Stimulated activated naive B cell treated with anti-CD40 and anti-IgM and Interleukin-4, amounts not matched to agents 10 μg/mL and 1 μg/mL and 100 μg/mL, for 72 hours (primary cell): ENCODE results near the gene PGD.
"Not testable (repeated sequence)": the region's sequence is repeated elsewhere in the genome, so short reads cannot be mapped to it uniquely, and the experiment has no call there.

Source experiments
- ATAC-seq, 2 donors: fragments of 150-1000 bp; cut with Tn5 transposase; replicated peaks; 2 replicates each; pipeline ENCODE4 v1.10.0; 2021; ENCODE audit warnings: moderate library complexity in 1 of 2
- DNase-seq: peaks from one replicate; pipeline ENCODE4 v3.0.0; 2021
- H3K27ac Mint-ChIP-seq: one replicate; pipeline ENCODE4 v1.8.0; 2022; ENCODE audit warnings: mild to moderate bottlenecking, mixed read lengths
- H3K27me3 Mint-ChIP-seq, 2 donors: one replicate each; pipeline ENCODE4 v1.8.0; 2022; ENCODE audit warnings: mixed read lengths in 2 of 2
- H3K36me3 Mint-ChIP-seq, 2 donors: one replicate each; pipeline ENCODE4 v1.8.0; 2022; ENCODE audit warnings: mixed read lengths in 2 of 2, mild to moderate bottlenecking in 1 of 2
- H3K4me1 Mint-ChIP-seq, 2 donors: one replicate each; pipeline ENCODE4 v1.8.0; 2022; ENCODE audit warnings: mixed read lengths in 2 of 2, mild to moderate bottlenecking in 1 of 2
- H3K4me3 Mint-ChIP-seq, 2 donors: one replicate each; pipeline ENCODE4 v1.8.0; 2022; ENCODE audit warnings: mild to moderate bottlenecking in 2 of 2, mixed read lengths in 2 of 2, moderate library complexity in 1 of 2
- H3K9me3 Mint-ChIP-seq, 2 donors: one replicate each; pipeline ENCODE4 v1.8.0; 2022; ENCODE audit warnings: mixed read lengths in 2 of 2, mild to moderate bottlenecking in 1 of 2

The PGD gene

GRCh38 chr1:10418741-10419140 lies 19.9 kb downstream of the PGD start:
- peaks cover 5 to 15% of the 10 kb centered on the region in 2 donors for H3K4me1 Mint-ChIP-seq
- H3K27me3 Mint-ChIP-seq, DNase-seq, H3K4me3 Mint-ChIP-seq, ATAC-seq, H3K9me3 Mint-ChIP-seq, H3K27ac Mint-ChIP-seq: not testable (repeated sequence)
- peaks cover 50 to 63% of the 10 kb centered on the region in 2 donors for H3K36me3 Mint-ChIP-seq

DNA sequence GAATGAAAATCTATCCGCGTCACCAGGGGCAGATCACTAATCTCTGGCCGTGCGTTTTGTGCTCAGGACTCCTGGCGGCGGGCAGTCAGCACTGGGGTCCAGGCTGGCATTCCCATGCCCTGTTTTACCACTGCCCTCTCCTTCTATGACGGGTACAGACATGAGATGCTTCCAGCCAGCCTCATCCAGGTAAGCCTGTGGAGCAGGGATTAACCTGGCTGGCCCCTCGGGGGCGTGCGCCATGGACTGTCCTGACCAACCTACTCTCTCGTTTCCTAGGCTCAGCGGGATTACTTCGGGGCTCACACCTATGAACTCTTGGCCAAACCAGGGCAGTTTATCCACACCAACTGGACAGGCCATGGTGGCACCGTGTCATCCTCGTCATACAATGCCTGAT lies 20.5 kb downstream of the PGD start:
- H3K4me3 Mint-ChIP-seq, result no peak overlapping the region
- H3K9me3 Mint-ChIP-seq, result no peaks in the 10 kb centered on the region
- DNase-seq (no peak), ATAC-seq (no peak)
- H3K36me3 Mint-ChIP-seq, result peaks cover 48 to 58% of the 10 kb centered on the region in 2 donors
- H3K4me1 Mint-ChIP-seq, result peaks cover 5 to 12% of the 10 kb centered on the region in 2 donors
- H3K27ac Mint-ChIP-seq, result peak overlapping the region; percentile 51
- H3K27me3 Mint-ChIP-seq, result no peaks in the 10 kb centered on the region

DNA sequence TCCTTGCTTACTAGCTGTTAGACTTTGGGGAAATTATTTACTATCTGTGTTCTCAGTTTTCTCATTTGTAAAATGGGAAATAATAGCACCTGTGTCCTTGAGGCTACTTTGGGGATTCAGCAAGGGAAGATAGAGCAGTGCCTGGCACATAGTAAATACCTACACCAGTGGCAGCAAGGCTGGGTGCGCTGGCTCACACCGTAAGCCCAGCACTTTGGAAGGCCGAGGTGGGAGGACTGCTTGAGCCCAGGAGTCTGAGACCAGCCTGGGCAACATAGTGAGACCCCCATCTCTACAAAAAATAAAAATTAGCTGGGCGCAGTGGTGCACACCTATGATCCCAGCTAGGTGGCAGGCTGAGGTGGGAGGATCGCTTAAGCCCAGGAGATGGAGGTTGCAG lies 22.8 kb downstream of the PGD start:
- Mint-ChIP-seq H3K4me1 (no peaks in the 10 kb centered on the region), H3K36me3 (peaks cover 32 to 39% of the 10 kb centered on the region in 2 donors), H3K9me3 (no peaks in the 10 kb centered on the region), H3K27ac (peak overlapping the region; percentile 5), H3K27me3 (no peaks in the 10 kb centered on the region), H3K4me3 (no peak overlapping the region)
- DNase-seq, result no peak
- ATAC-seq, result no peak

- H3K27ac Mint-ChIP-seq, result no peak overlapping the region
- ATAC-seq (no peak), DNase-seq (no peak)
- H3K27me3 Mint-ChIP-seq, result no peaks in the 10 kb centered on the region
- H3K4me1 Mint-ChIP-seq, result peaks cover 2 to 6% of the 10 kb centered on the region in 2 donors
- no peaks in the 10 kb centered on the region for H3K9me3 Mint-ChIP-seq
- no peak overlapping the region for H3K4me3 Mint-ChIP-seq
- H3K36me3 Mint-ChIP-seq, result peaks cover 18 to 19% of the 10 kb centered on the region in 2 donors
Observed at GRCh38 chr1:10424034-10424433, 25.2 kb downstream of the PGD start.

- peaks cover 2 to 8% of the 10 kb centered on the region in 2 donors for H3K4me1 Mint-ChIP-seq
Observed at GRCh38 chr1:10424651-10425050, 25.8 kb downstream of the PGD start.

DNA sequence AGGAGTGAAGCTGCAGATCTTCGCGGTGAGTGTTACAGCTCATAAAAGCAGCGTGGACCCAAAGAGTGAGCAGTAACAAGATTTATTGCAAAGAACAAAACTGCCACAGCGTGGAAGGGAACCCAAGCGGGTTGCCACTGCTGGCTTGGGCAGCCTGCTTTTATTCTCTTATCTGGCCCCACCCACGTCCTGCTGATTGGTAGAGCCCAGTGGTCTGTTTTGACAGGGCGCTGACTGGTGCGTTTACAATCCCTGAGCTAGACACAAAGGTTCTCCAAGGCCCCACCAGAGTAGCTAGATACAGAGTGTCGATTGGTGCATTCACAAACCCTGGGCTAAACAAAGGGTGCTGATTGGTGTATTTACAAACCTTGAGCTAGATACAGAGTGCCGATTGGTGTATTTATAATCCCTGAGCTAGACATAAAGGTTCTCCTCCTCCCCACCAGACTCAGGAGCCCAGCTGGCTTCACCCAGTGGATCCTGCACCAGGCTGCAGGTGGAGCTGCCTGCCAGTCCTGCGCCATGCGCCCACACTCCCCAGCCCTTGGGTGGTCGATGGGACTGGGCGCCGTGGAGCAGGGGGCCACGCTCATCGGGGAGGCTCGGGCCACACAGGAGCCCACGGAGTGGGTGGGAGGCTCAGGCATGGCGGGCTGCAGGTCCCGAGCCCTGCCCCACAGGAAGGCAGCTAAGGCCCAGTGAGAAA lies 27.1 kb downstream of the PGD start:
- not testable (repeated sequence) for DNase-seq, H3K27me3 Mint-ChIP-seq, H3K36me3 Mint-ChIP-seq, H3K4me3 Mint-ChIP-seq, H3K9me3 Mint-ChIP-seq, ATAC-seq, H3K27ac Mint-ChIP-seq
- H3K4me1 Mint-ChIP-seq, result peaks cover 6 to 17% of the 10 kb centered on the region in 2 donors

More at GRCh38 chr1:10424651-10425050, 25.8 kb downstream of the PGD start:
- no peaks in the 10 kb centered on the region for H3K9me3 Mint-ChIP-seq
- peaks cover 13 to 14% of the 10 kb centered on the region in 2 donors for H3K36me3 Mint-ChIP-seq
- DNase-seq (no peak), ATAC-seq (no peak)
- H3K27ac Mint-ChIP-seq, result no peak overlapping the region
- no peak overlapping the region for H3K4me3 Mint-ChIP-seq
- H3K27me3 Mint-ChIP-seq, result no peaks in the 10 kb centered on the region

- not testable (repeated sequence) for ATAC-seq, DNase-seq, H3K9me3 Mint-ChIP-seq, H3K27ac Mint-ChIP-seq, H3K36me3 Mint-ChIP-seq, H3K27me3 Mint-ChIP-seq, H3K4me3 Mint-ChIP-seq
- H3K4me1 Mint-ChIP-seq, result peaks cover 11 to 22% of the 10 kb centered on the region in 2 donors
Observed at GRCh38 chr1:10426535-10426848, 27.6 kb downstream of the PGD start.

DNA sequence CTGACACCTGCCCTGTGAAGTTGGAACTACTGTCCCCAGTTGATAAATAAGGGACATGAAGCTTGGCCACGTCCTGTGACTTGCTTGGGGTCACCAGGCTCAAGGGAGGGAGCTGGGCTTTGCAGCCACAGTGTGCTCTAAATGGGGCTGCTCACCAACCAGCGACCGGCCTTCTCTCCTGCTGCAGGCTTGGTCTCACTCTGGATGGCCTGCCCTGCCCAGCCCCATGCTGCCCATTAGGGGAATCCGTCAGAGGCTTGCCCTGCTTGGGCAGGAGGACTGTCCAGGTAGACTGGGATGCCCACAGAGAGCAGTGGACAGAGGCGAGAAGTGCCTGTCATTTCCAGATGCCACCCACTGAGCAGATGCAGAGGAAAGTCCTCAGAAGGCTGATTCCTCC lies 30.1 kb downstream of the PGD start:
- H3K27ac Mint-ChIP-seq, result peak overlapping the region; percentile 42
- ATAC-seq (no peak), DNase-seq (no peak)
- H3K4me3 Mint-ChIP-seq, result no peak overlapping the region
- H3K27me3 Mint-ChIP-seq, result no peaks in the 10 kb centered on the region
- H3K36me3 Mint-ChIP-seq, result peaks cover 0 to 1% of the 10 kb centered on the region in 2 donors
- H3K4me1 Mint-ChIP-seq, result peaks cover 22 to 37% of the 10 kb centered on the region in 2 donors
- no peaks in the 10 kb centered on the region for H3K9me3 Mint-ChIP-seq

DNA sequence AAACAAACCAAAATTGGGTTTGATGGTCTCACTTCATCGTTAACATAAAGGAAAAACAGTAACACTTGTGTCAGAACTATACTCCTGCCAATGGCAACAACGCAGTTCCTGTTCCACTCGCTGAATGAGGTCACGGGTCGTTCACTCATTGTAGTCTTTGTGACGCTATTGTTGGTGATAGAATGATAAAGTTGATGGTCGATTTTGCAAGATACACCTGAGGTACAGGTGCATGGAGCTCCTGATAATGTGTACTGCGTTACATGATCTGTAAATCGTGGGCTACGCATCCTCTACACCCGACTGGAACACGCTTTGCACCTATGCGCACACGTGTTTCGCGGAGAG lies 31.0 kb downstream of the PGD start:
- no peaks in the 10 kb centered on the region for H3K27me3 Mint-ChIP-seq
- H3K36me3 Mint-ChIP-seq, result peaks cover 3 to 5% of the 10 kb centered on the region in 2 donors
- no peaks in the 10 kb centered on the region for H3K9me3 Mint-ChIP-seq
- H3K27ac Mint-ChIP-seq, result peak overlapping the region; percentile 99
- DNase-seq, result no peak
- ATAC-seq, result peak; percentile 4 to 9
- H3K4me3 Mint-ChIP-seq, result peak overlapping the region; percentile 95 to 98
- peaks cover 23 to 40% of the 10 kb centered on the region in 2 donors for H3K4me1 Mint-ChIP-seq

GRCh38 chr1:10430216-10431069 lies 31.6 kb downstream of the PGD start, which contains the start of gene CENPS:
Gene CENPS (plus strand): TSS chr1:10430433. CDS start chr1:10430518, 85 bp downstream.
- peak within 1 kb of the TSS; percentile 99 for H3K27ac Mint-ChIP-seq
- H3K4me3 Mint-ChIP-seq, result peak within 1 kb of the TSS; percentile 95 to 98
- peaks cover 3 to 5% of the 10 kb centered on the region in 2 donors for H3K36me3 Mint-ChIP-seq
- peaks cover 23 to 40% of the 10 kb centered on the region in 2 donors for H3K4me1 Mint-ChIP-seq
- peak; percentile 85 to 90 for ATAC-seq
- no peaks in the 10 kb centered on the region for H3K27me3 Mint-ChIP-seq
- H3K9me3 Mint-ChIP-seq, result no peaks in the 10 kb centered on the region
- DNase-seq, result peak; percentile 83

GRCh38 chr1:10431070-10431730 lies 32.3 kb downstream of the PGD start:
- H3K27me3 Mint-ChIP-seq, result no peaks in the 10 kb centered on the region
- no peak for DNase-seq
- peaks cover 23 to 40% of the 10 kb centered on the region in 2 donors for H3K4me1 Mint-ChIP-seq
- peak; percentile 4 to 10 for ATAC-seq
- H3K9me3 Mint-ChIP-seq, result no peaks in the 10 kb centered on the region
- peak overlapping the region; percentile 95 to 98 for H3K4me3 Mint-ChIP-seq
- H3K27ac Mint-ChIP-seq, result peak overlapping the region; percentile 99
- H3K36me3 Mint-ChIP-seq, result peaks cover 3 to 5% of the 10 kb centered on the region in 2 donors

DNA sequence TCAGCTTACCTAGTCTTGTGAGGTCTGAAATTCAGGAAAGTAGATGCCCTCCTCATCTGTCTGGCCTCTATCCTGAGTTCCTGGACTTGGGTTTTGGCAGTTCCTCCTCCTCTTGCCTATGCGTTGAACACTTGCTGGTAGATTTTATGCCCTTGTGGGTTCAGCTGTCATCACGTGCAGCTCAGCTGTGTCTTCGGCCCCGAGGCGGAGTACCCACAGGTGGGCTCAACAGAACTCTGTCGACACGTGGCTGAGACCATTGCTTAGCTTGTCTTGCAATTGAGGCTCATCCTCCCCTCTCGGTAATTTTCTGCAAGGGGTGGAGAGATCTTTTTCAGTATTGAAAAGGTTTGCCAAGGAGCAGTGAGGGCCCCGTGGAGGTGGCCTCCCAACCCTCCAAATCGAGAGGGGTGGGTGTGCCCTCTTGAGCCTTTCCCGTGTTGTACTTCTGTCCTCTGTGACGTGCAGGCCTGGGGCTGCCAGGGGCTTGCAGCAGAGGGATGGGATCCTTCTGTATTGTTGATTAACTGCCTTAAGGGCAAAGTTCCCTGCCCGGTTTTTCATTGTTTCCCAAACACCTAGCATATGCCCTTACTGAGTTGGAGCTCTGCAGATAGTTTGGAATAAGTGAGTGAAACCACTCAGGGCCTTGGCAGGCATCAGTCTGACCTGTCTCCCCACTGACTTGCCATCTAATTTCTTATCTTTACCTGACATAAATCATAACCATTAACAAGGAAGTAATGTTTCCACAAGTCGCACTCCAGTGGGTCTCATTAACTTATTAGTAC lies 34.2 kb downstream of the PGD start:
- Mint-ChIP-seq H3K9me3 (no peaks in the 10 kb centered on the region), H3K4me1 (peaks cover 23 to 37% of the 10 kb centered on the region in 2 donors), H3K36me3 (peaks cover 3 to 9% of the 10 kb centered on the region in 2 donors), H3K27ac (peak overlapping the region; percentile 47), H3K4me3 (peak overlapping the region in 1 of 2 donors; percentile 17), H3K27me3 (no peaks in the 10 kb centered on the region)
- no peak for DNase-seq
- ATAC-seq, result peak in 1 of 2 donors; percentile 26

DNA sequence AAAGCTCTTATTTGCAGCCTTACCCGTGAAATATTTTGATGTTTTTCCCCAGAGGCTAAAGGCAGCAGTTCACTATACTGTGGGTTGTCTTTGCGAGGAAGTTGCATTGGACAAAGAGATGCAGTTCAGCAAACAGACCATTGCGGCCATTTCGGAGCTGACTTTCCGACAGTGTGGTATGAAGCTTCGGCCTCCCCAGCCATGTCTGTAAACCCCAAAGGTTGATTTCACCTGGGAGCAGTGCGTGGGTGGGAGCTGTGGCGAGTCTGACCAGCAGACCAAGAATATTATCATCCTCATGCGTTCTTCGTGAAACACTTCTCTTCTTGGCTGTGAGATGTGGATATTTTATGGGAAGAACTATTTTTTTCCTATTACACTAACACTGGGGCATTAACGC lies 34.9 kb downstream of the PGD start:
- Mint-ChIP-seq H3K27me3 (no peaks in the 10 kb centered on the region), H3K4me1 (peaks cover 23 to 33% of the 10 kb centered on the region in 2 donors), H3K4me3 (no peak overlapping the region), H3K36me3 (peaks cover 3 to 9% of the 10 kb centered on the region in 2 donors), H3K27ac (no peak overlapping the region), H3K9me3 (no peaks in the 10 kb centered on the region)
- DNase-seq (no peak), ATAC-seq (no peak)

DNA sequence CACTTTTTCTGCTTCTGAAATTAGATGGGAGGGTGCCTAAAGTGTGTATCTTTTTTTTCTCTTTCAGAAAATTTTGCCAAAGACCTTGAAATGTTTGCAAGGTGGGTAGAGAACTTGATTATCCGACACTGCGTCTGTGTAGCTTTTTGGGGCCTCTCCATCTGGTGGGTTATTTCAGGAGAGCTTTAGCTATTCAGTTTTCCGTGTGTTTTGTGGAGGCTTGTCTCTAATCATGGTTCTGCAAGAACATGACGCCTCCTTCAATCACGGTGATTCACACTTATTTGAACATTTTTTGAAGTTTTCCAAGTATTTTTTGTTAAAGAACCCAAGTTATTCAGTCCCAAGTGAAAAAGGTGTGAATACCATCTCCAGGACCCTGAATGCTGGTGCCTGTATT lies 35.7 kb downstream of the PGD start:
- Mint-ChIP-seq H3K9me3 (no peaks in the 10 kb centered on the region), H3K4me1 (peaks cover 23 to 32% of the 10 kb centered on the region in 2 donors), H3K27me3 (no peaks in the 10 kb centered on the region), H3K27ac (no peak overlapping the region), H3K4me3 (no peak overlapping the region), H3K36me3 (peaks cover 3 to 9% of the 10 kb centered on the region in 2 donors)
- DNase-seq (no peak), ATAC-seq (no peak)
